GM18873 (cell line): ENCODE results near the gene MAN2C1.
"Not testable (repeated sequence)": the region's sequence is repeated elsewhere in the genome, so short reads cannot be mapped to it uniquely, and the experiment has no call there.

Experiments used
- ATAC-seq: cut with Tn5 transposase; IDR thresholded peaks from one replicate; pipeline ENCODE4 v1.9.1; 2021; ENCODE audit warnings: mild to moderate bottlenecking, moderate library complexity, moderate number of reproducible peaks; ENCODE audit not compliant: unreplicated experiment, low FRiP score

MAN2C1 gene

DNA sequence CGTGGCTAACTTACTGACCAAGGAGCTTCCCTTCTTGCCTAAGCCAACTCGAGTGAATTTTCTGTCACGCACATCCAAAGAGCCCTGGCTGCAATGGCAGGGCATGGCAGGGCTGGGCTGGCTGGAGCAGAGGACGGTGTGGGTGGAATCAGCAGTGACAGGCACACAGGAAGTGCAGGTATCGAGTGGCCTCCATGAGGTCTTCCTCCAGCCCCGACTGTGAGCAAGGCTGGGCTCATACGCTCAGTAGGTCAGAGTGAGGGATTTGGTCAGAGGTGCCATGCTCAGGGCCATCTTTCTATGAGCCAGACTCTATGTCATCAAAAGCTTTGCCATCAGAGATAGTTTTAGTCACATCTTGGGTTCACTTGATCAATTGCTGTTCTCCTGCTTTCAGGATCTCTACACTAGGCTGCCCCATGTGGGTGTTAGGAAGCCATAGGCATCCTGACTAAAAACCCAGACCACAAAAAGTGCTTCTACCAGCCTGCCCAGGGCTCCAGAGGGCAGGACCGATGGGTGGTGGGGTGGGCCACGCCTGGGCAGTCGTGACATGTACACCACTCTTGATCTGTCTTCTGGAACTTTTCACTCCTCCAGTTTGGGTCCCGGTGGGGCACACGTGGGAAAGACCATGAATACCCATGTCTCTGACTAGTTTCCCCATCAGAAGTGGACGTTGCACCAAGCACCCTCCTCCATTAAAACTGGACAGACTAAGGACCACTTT lies 55.1 kb downstream of the MAN2C1 start:
- no peak for ATAC-seq

DNA sequence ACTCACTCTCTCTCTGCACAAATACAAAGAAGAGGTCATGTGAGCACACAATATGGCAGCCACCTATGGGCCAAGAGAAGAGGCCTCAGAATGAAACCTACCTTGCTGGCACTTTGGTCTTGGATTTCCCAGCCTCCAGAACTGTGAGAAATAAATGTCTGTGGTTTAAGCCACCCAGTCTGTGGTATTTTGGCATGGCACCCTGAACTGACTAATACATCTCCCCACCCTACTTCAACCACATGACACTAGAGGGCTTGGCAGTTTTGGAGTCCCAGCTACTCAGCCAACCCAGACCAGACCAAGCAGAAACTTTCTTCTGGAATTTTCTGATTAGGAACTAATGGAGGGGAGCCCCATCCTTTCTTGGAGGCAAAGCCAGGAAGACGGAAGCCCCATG lies 55.9 kb downstream of the MAN2C1 start:
- ATAC-seq = not testable (repeated sequence)

- no peak for ATAC-seq
Measured at GRCh38 chr15:75309711-75310110, 58.7 kb downstream of the MAN2C1 start.

DNA sequence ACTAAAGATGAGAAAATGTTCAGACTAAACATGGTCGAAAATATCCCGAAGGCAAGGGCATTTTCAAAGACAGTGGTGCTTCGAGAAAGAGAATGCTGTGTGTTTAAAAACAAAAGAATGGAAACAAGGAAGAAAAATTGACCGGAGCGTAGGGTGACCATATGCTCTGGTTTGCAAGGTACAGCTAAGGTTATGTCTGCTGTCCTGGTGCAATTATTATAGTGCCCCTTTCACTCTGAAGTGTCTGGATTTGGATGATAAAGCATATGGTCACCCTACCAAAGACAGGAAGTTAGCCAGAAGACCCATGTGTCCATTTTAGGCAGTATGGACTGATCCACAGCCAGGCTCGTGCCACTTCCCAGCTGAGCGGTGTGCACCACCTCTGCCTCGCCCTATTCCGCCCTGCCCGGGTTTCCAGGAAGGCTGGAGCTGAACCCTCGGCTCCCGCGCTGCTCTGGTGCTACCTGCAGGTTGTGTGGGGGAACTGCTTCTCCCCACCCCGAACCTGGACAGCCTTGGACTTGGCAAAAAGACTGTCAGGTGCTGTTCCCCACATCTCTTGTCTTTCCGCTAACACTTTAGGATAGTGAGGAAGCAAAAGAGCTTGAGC lies 60.5 kb downstream of the MAN2C1 start:
- ATAC-seq = no peak

DNA sequence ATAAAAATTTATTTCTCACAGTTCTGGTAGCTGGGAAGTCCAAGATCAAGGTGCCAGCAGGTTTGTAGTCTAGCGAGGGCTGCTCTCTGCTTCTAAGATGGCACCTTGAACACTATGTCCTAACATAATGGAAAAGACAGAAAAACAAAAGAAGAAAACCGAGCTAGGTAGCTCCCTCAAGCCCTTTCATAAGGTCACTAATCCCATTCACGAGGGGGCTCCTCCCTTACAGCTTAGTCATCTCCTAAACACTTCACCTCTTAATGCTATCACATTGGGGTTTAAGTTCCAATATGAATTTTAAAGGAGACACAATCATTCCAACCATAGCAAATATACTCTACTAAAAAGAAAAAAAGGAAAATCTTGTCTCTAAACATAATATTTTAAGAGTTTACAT lies 62.2 kb downstream of the MAN2C1 start:
- no peak for ATAC-seq
